Kasumi-1 (cell line): ENCODE measurements around the gene CCDC71L.
"Not testable (repeated sequence)": the region's sequence is repeated elsewhere in the genome, so short reads cannot be mapped to it uniquely, and the experiment has no call there.

ENCODE experiments used
- DNase-seq, 2 experiments: peaks; one replicate each; lab custom pipeline; 2025; lab: John Stamatoyannopoulos, UW

CCDC71L gene

DNA sequence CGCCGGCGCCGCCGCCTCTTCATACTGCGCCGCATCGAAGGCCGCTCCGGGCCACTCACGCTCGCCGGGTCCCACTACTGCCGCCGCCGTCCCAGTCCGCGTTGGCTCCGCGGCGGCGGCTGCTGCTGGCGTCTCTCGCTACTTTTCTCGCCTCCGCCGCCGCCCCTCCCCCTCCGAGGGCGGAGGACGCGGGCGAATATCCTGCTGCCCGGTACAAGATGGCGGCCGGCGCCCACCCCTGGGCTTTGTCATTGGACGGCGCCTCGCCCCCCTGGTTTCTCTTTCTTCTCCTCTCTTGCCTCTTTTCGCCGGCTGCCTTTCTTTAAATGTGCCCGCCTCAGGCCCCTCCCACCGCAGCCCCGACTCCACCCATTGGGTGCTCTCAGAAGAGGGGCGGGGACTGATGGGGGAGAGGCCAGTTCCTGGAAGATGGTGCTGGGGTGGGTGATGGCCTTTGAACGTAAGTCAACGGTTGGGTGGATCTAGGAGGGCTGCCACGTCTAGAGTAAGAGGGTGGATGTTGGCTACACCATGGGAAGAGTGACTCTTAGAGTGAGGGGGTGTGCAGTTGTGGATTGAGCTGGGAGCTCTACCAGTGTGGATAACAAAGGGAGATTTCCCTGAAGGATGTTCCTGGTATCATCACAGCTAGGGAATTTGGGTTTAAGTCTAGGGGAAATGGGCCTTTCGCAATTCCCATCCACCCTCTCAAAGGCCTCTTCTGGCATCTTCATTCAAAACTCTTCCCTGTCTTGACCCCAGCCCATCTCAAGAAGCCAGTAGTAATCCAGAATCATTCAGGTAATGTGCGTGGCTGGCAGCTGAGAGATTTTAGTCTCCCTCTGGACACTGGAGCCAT is at the start of gene CCDC71L:
TSS of gene CCDC71L (minus strand) at position 297 of the 859 bp plus-strand sequence. CDS start at position 35, 262 bp downstream.
- peak; percentile 90 to 91 for DNase-seq

DNA sequence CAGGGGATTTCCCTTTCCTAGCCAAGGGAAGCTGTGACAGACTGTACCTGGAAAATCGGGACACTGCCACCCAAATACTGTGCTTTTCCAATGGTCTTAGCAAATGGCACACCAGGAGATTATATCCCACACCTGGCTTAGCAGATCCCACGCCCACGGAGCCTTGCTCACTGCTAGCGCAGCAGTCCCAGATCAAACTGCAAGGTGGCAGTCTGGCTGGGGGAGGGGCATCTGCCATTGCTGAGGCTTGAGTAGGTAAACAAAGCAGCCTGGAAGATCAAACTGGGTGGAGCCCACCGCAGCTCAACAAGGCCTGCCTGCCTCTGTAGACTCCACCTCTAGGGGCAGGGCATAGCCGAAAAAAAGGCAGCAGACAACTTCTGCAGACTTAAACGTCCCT is 48.6 kb upstream of the CCDC71L start:
- not testable (repeated sequence) for DNase-seq

- DNase-seq, result no peak
Measured at GRCh38 chr7:106704000-106704840, 43.3 kb upstream of the CCDC71L start.

GRCh38 chr7:106693677-106694353 is 32.9 kb upstream of the CCDC71L start:
- DNase-seq, result peak; percentile 15 to 29

- no peak for DNase-seq
Measured at GRCh38 chr7:106692450-106693051, 31.6 kb upstream of the CCDC71L start.

DNA sequence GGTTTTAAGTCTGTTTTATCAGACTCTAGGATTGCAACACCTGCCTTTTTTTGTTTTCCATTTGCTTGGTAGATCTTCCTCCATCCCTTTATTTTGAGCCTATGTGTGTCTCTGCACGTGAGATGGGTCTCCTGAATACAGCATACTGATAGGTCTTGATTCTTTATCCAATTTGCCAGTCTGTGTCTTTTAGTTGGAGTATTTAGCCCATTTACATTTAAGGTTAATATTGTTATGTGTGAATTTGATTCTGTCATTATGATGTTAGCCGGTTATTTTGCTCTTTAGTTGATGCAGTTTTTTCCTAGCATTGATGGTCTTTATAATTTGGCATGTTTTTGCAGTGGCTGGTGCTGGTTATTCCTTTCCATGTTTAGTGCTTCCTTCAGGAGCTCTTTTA is 27.2 kb upstream of the CCDC71L start:
- not testable (repeated sequence) for DNase-seq

DNA sequence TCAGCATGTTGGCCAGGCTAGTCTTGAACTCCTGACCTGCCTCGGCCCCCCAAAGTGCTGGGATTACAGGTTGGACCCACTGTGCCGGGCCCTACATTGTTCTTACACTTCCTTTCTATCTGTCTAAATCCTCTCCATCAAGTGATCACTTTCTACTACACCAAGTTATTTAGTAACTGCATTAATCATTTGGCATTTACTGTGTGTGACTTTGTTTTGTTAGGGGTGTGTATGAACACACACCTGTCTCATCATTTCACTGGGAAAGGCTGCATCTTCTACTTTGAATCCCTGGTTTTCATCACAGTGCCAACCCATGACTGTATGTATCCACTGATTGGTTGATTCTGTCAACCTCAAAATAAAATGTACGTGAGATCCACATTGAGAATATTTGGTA is 23.0 kb upstream of the CCDC71L start:
- DNase-seq, result no peak

- no peak for DNase-seq
Measured at GRCh38 chr7:106681815-106682495, 21.0 kb upstream of the CCDC71L start.

- DNase-seq, result peak; percentile 76 to 89
Measured at GRCh38 chr7:106679153-106679931, 18.4 kb upstream of the CCDC71L start.

- DNase-seq, result no peak
Measured at GRCh38 chr7:106678795-106679152, 17.8 kb upstream of the CCDC71L start.

GRCh38 chr7:106676506-106676905 is 15.5 kb upstream of the CCDC71L start:
- not testable (repeated sequence) for DNase-seq

GRCh38 chr7:106673688-106674087 is 12.7 kb upstream of the CCDC71L start:
- DNase-seq, result not testable (repeated sequence)

DNA sequence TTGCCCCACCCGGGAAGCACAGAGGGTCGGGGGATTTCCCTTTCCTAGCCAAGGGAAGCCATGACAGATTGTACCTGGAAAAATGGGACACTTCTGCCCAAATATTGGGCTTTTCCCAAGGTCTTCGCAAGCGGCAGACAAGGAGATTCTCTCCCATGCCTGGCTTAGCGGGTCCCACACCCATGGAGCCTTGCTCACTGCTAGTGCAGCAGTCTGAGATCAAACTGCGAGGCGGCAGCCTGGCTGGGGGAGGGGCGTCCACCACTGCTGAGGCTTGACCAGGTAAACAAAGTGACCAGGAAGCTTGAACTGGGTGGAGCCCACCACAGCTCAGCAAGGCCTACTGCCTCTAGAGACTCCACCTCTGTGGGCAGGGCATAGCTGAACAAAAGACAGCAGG is 11.0 kb upstream of the CCDC71L start:
- DNase-seq, result not testable (repeated sequence)

DNA sequence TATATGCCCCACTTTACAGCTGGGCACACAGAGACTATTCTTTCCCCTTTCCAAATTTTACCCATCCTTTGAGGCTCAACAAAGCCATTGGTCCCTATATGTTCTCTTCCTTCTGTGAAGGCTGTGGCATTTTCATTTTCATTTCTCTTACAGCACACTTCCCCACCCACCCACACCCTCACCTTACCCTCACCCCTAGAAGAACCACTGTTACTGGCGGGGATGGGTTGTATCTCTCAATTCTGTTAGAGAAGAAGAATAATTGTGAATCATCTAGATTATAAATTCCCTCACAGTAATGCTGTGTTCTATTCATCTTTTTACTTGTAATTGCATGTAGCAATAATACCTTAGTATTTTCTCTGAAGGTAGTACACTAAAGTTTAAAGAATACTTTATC is 10.2 kb upstream of the CCDC71L start:
- DNase-seq, result no peak

- no peak for DNase-seq
Measured at GRCh38 chr7:106668861-106669524, 8.0 kb upstream of the CCDC71L start.

- DNase-seq, result no peak
Measured at GRCh38 chr7:106666353-106666752, 5.4 kb upstream of the CCDC71L start.

- DNase-seq, result no peak
Measured at GRCh38 chr7:106664343-106664742, 3.4 kb upstream of the CCDC71L start.

- DNase-seq, result peak; percentile 58 to 73
Measured at GRCh38 chr7:106659963-106660861, 746 bp downstream of the CCDC71L start.
